Body of pancreas (tissue), 4 donors: ENCODE data around the gene FBN1. TPM values are rescaled to one million over a fixed set of nuclear protein-coding genes. Genes with fewer than 3 reads are reported as not detected.

ENCODE experiments used
- ATAC-seq: fragments of 150-250 bp; one replicate; pipeline ENCODE4 v1.9.1; 2016
- DNase-seq, 4 donors: peaks; one replicate each; pipeline ENCODE4 v3.0.0-alpha.2; 2019
- H3K27ac ChIP-seq, 4 donors: fragments of 200-600 bp; sonication (generic); 1 replicate in 3 of 4; 2 replicates in 1 of 4; pipeline versions ENCODE4 v1.5.1 to v1.6.1; 2016 to 2019; ENCODE audit warnings: mild to moderate bottlenecking in 1 of 4, mixed read lengths in 1 of 4, moderate library complexity in 1 of 4
- H3K27me3 ChIP-seq, 2 donors: fragments of 200-600 bp; sonication (generic); one replicate each; pipeline ENCODE4 v1.6.0; 2016; ENCODE audit warnings: mild to moderate bottlenecking in 1 of 2
- H3K36me3 ChIP-seq, 2 donors: fragments of 200-600 bp; sonication (generic); replicated peaks in 1 of 2; 2 replicates each; pipeline ENCODE4 v1.5.1; 2016; ENCODE audit warnings: low read depth in 2 of 2; ENCODE audit not compliant: insufficient read depth in 1 of 2
- H3K4me1 ChIP-seq: fragments of 200-600 bp; sonication (generic); one replicate; pipeline ENCODE4 v1.6.0; 2016
- H3K4me3 ChIP-seq, 2 donors: fragments of 200-600 bp; sonication (generic); 1 replicate in 1 of 2; 2 replicates in 1 of 2; pipeline ENCODE4 v1.5.1; 2016 to 2019
- H3K9me3 ChIP-seq, 3 donors: fragments of 200-600 bp; sonication (generic); 1 replicate in 2 of 3; 2 replicates in 1 of 3; pipeline ENCODE4 v1.5.1; 2016
- POLR2A ChIP-seq, 3 donors: fragments of 450-650 bp; IDR thresholded peaks; one replicate each; pipeline ENCODE4 v1.6.1; 2016; ENCODE audit warnings: antibody characterized with exemption in 3 of 3, mild to moderate bottlenecking in 2 of 3
- WGBS, 2 donors: methylation state at CpG; one replicate each; pipeline ENCODE4 v1.1.5; 2017; 5-methylcytosine and 5-hydroxymethylcytosine counted together
- intact Hi-C: fragments of 100-400 bp; cut with DNase I; formaldehyde crosslinking; loops from one replicate; pipeline ENCODE4 v1.15.1; 2023
- total RNA-seq, 2 donors: library from RNA; depleted of rRNA; stranded (reverse); fragments of >200 nt; gene quantifications; one replicate each; pipeline ENCODE4 v1.1.0, GENCODE V29; 2016
- TF ChIP-seq, protein P1 (sequence below), 7 experiments: fragments of 450-650 bp in 4 of 7; fragments of 200-600 bp in 3 of 7; sonication (generic) in 3 of 7; IDR thresholded peaks; one replicate each; pipeline ENCODE4 v1.5.1; 2016 to 2019; ENCODE audit warnings: antibody characterized with exemption in 7 of 7

FBN1 gene
- total RNA-seq, 2 donors from 2014 or later = 12.7 to 51.1 TPM

DNA sequence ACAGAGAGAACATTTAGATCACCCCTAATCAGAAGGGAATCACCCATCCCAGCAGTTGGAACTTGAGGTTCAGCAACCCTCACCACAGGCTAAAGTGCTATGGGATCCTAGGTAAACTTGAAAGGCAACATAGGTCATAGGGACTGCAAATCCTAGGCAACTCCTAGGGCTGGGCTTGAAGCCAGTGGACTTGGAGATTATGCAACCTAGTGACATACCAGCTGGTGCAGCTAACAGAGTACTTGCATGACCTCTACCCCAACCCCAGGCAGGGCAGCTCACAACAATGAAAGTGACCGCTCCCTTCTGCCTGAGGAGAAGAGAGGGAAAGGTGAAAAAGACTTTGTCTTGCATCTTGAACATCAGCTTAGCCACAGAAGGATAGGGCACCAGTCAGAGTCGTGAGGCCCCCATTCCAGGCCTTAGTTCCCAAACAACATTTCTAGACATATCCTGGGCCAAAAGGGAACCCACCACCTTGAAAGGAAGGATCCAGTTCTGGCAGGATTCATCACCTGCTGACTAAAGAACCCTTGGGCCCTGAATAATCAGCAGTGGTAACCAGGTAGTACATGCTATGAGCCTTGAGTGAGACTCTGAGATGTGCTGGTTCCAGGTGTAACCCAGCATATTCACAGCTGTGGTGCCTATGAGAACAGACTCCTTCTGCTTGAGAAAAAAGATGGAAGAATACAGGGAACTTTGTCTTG lies 37.6 kb upstream of the FBN1 start:
- DNase-seq (peak; percentile 16 to 56 (median 39)), ATAC-seq (no peak)
- Histone ChIP-seq H3K4me3 (no peak overlapping the region), H3K36me3 (no peaks in the 10 kb centered on the region), H3K9me3 (no peaks in the 10 kb centered on the region), H3K4me1 (no peaks in the 10 kb centered on the region), H3K27me3 (no peaks in the 10 kb centered on the region), H3K27ac (no peak overlapping the region)
- TF ChIP-seq POLR2A (IDR thresholded peaks at IDR 0.05) = no peak
- TF ChIP-seq, protein P1, sequence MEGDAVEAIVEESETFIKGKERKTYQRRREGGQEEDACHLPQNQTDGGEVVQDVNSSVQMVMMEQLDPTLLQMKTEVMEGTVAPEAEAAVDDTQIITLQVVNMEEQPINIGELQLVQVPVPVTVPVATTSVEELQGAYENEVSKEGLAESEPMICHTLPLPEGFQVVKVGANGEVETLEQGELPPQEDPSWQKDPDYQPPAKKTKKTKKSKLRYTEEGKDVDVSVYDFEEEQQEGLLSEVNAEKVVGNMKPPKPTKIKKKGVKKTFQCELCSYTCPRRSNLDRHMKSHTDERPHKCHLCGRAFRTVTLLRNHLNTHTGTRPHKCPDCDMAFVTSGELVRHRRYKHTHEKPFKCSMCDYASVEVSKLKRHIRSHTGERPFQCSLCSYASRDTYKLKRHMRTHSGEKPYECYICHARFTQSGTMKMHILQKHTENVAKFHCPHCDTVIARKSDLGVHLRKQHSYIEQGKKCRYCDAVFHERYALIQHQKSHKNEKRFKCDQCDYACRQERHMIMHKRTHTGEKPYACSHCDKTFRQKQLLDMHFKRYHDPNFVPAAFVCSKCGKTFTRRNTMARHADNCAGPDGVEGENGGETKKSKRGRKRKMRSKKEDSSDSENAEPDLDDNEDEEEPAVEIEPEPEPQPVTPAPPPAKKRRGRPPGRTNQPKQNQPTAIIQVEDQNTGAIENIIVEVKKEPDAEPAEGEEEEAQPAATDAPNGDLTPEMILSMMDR (IDR thresholded peaks at IDR 0.05) = no peak
- WGBS, 2 donors = 84 to 91% methylated on average over 2 of the region's 2 CpGs
- intact Hi-C loops = no loop called here

DNA sequence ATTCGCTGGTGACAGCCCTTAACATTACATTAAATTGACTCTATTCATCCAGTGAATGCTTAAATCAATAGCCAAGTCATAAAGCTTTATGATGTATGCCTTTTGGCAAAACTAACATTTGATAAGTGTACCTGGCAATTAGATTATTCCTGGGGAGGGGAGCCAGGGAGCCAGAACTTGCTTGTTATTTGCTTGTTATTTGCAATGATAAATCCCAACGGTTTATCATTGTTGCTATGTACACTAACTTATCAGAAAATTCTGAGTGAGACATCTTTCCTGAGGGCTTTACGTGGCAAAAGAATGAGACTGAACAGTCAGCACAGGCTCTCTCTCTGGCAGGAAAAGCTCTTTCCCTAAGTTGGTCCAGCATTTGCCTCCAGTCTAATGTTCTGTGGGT lies 35.8 kb upstream of the FBN1 start:
- no peaks in the 10 kb centered on the region for H3K4me1 ChIP-seq
- 26 to 40% methylated on average over 3 of the region's 3 CpGs for WGBS, 2 donors
- no peak overlapping the region for H3K4me3 ChIP-seq
- intact Hi-C loops = no loop called here
- TF ChIP-seq POLR2A (IDR thresholded peaks at IDR 0.05) = no peak
- TF ChIP-seq, protein P1 (IDR thresholded peaks at IDR 0.05) = no peak
- no peak overlapping the region for H3K27ac ChIP-seq
- no peaks in the 10 kb centered on the region for H3K36me3 ChIP-seq
- H3K9me3 ChIP-seq = no peaks in the 10 kb centered on the region
- ATAC-seq (no peak), DNase-seq (no peak)
- no peaks in the 10 kb centered on the region for H3K27me3 ChIP-seq

DNA sequence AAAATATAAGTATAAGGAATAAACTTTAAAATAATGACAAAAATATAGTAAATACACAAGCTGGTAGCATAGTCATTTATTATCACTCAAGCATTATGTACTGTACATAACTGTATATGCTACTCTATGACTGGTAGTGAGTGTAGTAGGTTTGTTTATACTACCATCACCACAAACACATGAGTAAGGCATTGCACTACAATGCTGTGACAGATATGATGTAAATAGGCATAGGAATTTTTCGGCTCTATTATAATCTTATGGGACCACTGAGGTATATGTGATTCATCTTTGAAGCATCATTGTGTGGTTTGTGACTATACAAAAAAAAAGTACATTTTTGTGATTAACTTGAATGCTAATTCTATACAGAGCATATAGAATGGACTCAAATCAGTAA lies 35.3 kb upstream of the FBN1 start:
- 89 to 92% methylated on average over 1 of the region's 1 CpG for WGBS, 2 donors
- no peak overlapping the region for H3K27ac ChIP-seq
- intact Hi-C loops = no loop called here
- TF ChIP-seq POLR2A (IDR thresholded peaks at IDR 0.05) = no peak
- TF ChIP-seq, protein P1 (IDR thresholded peaks at IDR 0.05) = no peak
- DNase-seq = no peak
- no peaks in the 10 kb centered on the region for H3K9me3 ChIP-seq
- no peak overlapping the region for H3K4me3 ChIP-seq
- no peaks in the 10 kb centered on the region for H3K27me3 ChIP-seq
- H3K4me1 ChIP-seq = no peaks in the 10 kb centered on the region
- ATAC-seq = no peak
- H3K36me3 ChIP-seq = no peaks in the 10 kb centered on the region

DNA sequence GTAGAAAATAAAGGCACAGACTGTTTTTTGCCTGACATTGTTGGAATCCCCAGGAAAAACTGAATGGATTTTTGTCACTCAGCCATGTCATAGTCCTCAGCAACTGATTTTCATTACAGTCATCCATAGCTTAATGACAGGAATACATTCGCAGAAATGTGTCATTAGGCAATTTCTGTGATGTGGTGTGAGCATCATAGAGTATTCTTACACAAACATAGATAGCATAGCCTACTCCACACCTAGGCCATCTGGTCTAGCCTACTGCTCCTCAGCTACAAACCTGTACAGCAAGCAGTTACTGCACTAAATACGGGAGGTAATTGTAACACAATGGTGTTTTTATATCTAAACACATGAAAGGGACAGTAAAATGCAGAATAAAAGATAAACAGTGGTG lies 34.4 kb upstream of the FBN1 start:
- 71 to 84% methylated on average over 2 of the region's 2 CpGs for WGBS, 2 donors

More for the DNA sequence above, 34.4 kb upstream of the FBN1 start:
- Histone ChIP-seq H3K4me3 (no peak overlapping the region), H3K9me3 (no peaks in the 10 kb centered on the region), H3K27ac (no peak overlapping the region), H3K27me3 (no peaks in the 10 kb centered on the region), H3K36me3 (no peaks in the 10 kb centered on the region), H3K4me1 (no peaks in the 10 kb centered on the region)
- intact Hi-C loops = no loop called here
- DNase-seq (no peak), ATAC-seq (no peak)
- TF ChIP-seq, protein P1 (IDR thresholded peaks at IDR 0.05) = no peak
- no peak for TF ChIP-seq POLR2A (IDR thresholded peaks at IDR 0.05)
